Measurements from ENCODE around the gene ATP5F1B. TPM values are rescaled to one million over a fixed set of nuclear protein-coding genes. Genes with fewer than 3 reads are reported as not detected.

Gene ATP5F1B
- total and polyA plus RNA-seq, 9 of the 15 experiments (the other 6 are each of a cell fraction or from before 2014, with no cell fraction given) = 908 to 3,125 (median 1,482) TPM

DNA sequence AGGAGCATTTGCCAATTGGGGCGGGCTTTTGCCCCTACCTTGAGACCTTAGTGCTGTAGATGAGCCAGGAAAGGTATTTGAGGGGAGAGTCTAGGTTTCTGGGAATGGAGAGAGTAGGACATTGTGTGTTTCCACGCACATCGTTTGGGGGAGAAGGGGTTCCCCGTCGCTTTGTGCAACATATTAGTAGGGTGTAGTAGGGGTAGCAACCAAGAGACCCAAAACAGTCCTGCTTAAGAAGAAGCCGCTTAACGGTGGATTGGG, 43.0 kb upstream of the ATP5F1B start (continued):
- TF ChIP-seq, protein P1, sequence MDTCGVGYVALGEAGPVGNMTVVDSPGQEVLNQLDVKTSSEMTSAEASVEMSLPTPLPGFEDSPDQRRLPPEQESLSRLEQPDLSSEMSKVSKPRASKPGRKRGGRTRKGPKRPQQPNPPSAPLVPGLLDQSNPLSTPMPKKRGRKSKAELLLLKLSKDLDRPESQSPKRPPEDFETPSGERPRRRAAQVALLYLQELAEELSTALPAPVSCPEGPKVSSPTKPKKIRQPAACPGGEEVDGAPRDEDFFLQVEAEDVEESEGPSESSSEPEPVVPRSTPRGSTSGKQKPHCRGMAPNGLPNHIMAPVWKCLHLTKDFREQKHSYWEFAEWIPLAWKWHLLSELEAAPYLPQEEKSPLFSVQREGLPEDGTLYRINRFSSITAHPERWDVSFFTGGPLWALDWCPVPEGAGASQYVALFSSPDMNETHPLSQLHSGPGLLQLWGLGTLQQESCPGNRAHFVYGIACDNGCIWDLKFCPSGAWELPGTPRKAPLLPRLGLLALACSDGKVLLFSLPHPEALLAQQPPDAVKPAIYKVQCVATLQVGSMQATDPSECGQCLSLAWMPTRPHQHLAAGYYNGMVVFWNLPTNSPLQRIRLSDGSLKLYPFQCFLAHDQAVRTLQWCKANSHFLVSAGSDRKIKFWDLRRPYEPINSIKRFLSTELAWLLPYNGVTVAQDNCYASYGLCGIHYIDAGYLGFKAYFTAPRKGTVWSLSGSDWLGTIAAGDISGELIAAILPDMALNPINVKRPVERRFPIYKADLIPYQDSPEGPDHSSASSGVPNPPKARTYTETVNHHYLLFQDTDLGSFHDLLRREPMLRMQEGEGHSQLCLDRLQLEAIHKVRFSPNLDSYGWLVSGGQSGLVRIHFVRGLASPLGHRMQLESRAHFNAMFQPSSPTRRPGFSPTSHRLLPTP (IDR thresholded peaks at IDR 0.05; ENCODE audit: borderline replicate concordance, extremely low read depth, insufficient read length) = no peak
- TF ChIP-seq ZNF584 (CRISPR knock-in tag; IDR thresholded peaks at IDR 0.05; ENCODE audit: low read depth) (no peak; the same call in 1 of the 2 replicates), ZNF324 (CRISPR knock-in tag; IDR thresholded peaks at IDR 0.05) (0 out of 2 replicates have a peak, but pooled peaks have one; percentile 18), NR1H2 (CRISPR knock-in tag; IDR thresholded peaks at IDR 0.05) (no peak), ZC3H4 (CRISPR knock-in tag; IDR thresholded peaks at IDR 0.05; ENCODE audit: borderline replicate concordance) (peak; percentile 88; the same call in 1 of the 2 replicates), CCNT2 (IDR thresholded peaks at IDR 0.05; ENCODE audit: borderline replicate concordance, extremely low read depth, insufficient read length, low read depth, low read length) (no peak), SRSF7 (optimal IDR thresholded peaks at IDR 0.05; ENCODE audit: low read depth, low read length) (no peak), FIP1L1 (IDR thresholded peaks at IDR 0.05; ENCODE audit: low read depth, low read length, poor library complexity, severe bottlenecking) (no peak), NCOA1 (IDR thresholded peaks at IDR 0.05; ENCODE audit: low read depth) (no peak), NFIX (CRISPR knock-in tag; IDR thresholded peaks at IDR 0.05; ENCODE audit: low read depth) (no peak), ZNF766 (CRISPR knock-in tag; conservative IDR thresholded peaks at IDR 0.05) (0 out of 2 replicates have a peak, but pooled peaks have one; percentile 2), NFRKB (IDR thresholded peaks at IDR 0.05; ENCODE audit: low read depth) (peak; percentile 90), PHB2 (IDR thresholded peaks at IDR 0.05; ENCODE audit: low read depth) (no peak), HMG20B (CRISPR knock-in tag; IDR thresholded peaks at IDR 0.05) (no peak), KLF10 (CRISPR knock-in tag; IDR thresholded peaks at IDR 0.05) (0 out of 2 replicates have a peak, but pooled peaks have one; percentile 39), ZNF717 (CRISPR knock-in tag; IDR thresholded peaks at IDR 0.05) (no peak), GABPB2 (CRISPR knock-in tag; conservative IDR thresholded peaks at IDR 0.05) (no peak)
- TF ChIP-seq, protein P2, sequence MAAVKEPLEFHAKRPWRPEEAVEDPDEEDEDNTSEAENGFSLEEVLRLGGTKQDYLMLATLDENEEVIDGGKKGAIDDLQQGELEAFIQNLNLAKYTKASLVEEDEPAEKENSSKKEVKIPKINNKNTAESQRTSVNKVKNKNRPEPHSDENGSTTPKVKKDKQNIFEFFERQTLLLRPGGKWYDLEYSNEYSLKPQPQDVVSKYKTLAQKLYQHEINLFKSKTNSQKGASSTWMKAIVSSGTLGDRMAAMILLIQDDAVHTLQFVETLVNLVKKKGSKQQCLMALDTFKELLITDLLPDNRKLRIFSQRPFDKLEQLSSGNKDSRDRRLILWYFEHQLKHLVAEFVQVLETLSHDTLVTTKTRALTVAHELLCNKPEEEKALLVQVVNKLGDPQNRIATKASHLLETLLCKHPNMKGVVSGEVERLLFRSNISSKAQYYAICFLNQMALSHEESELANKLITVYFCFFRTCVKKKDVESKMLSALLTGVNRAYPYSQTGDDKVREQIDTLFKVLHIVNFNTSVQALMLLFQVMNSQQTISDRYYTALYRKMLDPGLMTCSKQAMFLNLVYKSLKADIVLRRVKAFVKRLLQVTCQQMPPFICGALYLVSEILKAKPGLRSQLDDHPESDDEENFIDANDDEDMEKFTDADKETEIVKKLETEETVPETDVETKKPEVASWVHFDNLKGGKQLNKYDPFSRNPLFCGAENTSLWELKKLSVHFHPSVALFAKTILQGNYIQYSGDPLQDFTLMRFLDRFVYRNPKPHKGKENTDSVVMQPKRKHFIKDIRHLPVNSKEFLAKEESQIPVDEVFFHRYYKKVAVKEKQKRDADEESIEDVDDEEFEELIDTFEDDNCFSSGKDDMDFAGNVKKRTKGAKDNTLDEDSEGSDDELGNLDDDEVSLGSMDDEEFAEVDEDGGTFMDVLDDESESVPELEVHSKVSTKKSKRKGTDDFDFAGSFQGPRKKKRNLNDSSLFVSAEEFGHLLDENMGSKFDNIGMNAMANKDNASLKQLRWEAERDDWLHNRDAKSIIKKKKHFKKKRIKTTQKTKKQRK (IDR thresholded peaks at IDR 0.05; ENCODE audit: borderline replicate concordance, low read depth, low read length) = no peak
- TF ChIP-seq, protein P3, sequence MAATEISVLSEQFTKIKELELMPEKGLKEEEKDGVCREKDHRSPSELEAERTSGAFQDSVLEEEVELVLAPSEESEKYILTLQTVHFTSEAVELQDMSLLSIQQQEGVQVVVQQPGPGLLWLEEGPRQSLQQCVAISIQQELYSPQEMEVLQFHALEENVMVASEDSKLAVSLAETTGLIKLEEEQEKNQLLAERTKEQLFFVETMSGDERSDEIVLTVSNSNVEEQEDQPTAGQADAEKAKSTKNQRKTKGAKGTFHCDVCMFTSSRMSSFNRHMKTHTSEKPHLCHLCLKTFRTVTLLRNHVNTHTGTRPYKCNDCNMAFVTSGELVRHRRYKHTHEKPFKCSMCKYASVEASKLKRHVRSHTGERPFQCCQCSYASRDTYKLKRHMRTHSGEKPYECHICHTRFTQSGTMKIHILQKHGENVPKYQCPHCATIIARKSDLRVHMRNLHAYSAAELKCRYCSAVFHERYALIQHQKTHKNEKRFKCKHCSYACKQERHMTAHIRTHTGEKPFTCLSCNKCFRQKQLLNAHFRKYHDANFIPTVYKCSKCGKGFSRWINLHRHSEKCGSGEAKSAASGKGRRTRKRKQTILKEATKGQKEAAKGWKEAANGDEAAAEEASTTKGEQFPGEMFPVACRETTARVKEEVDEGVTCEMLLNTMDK (IDR thresholded peaks at IDR 0.05; ENCODE audit: borderline replicate concordance, insufficient read depth, low read depth, low read length, poor library complexity, severe bottlenecking) = no peak
- TF ChIP-seq, protein P4, sequence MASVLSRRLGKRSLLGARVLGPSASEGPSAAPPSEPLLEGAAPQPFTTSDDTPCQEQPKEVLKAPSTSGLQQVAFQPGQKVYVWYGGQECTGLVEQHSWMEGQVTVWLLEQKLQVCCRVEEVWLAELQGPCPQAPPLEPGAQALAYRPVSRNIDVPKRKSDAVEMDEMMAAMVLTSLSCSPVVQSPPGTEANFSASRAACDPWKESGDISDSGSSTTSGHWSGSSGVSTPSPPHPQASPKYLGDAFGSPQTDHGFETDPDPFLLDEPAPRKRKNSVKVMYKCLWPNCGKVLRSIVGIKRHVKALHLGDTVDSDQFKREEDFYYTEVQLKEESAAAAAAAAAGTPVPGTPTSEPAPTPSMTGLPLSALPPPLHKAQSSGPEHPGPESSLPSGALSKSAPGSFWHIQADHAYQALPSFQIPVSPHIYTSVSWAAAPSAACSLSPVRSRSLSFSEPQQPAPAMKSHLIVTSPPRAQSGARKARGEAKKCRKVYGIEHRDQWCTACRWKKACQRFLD (CRISPR knock-in tag; IDR thresholded peaks at IDR 0.05) = no peak
